HG02610 (cell line): ENCODE measurements around the gene CNPY2.
"Not testable (repeated sequence)": the region's sequence is repeated elsewhere in the genome, so short reads cannot be mapped to it uniquely, and the experiment has no call there.

Experiments
- ATAC-seq: cut with Tn5 transposase; IDR thresholded peaks from one replicate; pipeline ENCODE4 v1.9.1; 2021; ENCODE audit warnings: mild to moderate bottlenecking, moderate library complexity; ENCODE audit not compliant: unreplicated experiment

CNPY2 gene

DNA sequence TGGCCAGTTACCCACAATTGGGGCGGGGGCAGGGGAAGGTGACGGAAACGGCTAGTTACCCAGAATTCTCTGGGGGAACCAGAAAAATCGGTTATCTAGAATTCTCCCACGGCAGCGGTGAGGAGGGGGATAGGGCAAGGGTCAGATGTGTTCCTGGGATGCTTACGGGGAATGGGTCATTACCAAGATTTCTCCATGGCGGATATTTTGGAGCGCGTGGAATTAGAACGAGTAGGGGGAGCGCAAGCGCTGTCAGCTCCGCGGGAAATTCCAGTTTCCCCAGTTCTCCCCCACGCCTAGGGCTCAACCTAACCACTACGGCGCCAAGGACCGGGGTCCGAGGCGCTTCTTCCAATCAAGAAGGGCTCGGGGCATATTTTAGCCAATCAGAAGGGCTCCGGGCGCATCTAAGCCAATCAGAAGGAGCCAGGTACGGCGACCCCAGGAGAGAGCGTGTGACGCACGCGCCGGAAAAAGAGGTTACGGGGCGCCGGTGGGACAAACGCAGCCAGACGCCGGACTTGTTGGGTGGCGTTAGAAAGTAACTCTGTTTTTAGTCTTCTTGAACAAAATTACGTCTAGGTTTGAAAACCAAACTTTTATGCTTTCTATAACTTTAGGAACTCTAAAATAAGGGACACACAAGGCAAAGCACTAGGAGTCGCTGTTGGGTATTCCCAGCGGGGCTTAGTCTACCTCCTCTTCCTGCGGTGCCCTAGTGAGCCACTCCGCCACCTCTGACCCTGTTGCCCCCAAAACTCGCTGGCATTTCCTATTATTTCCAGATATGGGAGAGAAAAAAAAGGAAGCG, 18.1 kb upstream of the CNPY2 start, which contains the start of gene PAN2:
Gene PAN2 (minus strand): TSS at position 322 of the 811 bp plus-strand sequence. CDS start 906 bp downstream, outside the sequence.
- ATAC-seq, result peak; percentile 89

- no peak for ATAC-seq
Measured at GRCh38 chr12:56333197-56333678, 17.4 kb upstream of the CNPY2 start.

- ATAC-seq, result no peak
Measured at GRCh38 chr12:56332512-56333196, 16.9 kb upstream of the CNPY2 start.

DNA sequence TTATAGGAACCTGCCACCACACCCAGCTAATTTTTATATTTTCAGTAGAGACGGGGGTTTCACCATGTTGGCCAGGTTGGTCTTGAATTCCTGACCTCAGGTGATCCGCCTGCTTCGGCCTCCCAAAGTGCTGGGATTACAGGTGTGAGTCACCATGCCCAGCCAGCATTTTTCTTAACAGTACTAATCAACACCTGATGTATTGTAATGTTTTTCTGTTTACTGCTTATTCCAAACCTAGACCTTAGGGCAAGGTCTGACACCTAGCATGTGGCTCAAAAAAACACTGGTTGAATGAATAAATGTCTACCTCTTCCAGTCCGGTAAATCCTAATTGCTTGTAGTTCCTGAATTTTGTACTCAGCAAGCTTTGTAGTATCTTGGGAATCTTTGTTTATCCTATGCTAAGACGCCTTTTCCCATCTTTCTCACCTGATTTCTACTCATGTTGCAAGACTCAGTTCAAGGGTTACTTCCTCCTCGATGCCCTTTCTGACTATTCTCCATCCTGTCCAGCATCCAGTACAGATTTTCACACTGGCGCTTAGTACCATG, 15.2 kb upstream of the CNPY2 start:
- no peak for ATAC-seq

DNA sequence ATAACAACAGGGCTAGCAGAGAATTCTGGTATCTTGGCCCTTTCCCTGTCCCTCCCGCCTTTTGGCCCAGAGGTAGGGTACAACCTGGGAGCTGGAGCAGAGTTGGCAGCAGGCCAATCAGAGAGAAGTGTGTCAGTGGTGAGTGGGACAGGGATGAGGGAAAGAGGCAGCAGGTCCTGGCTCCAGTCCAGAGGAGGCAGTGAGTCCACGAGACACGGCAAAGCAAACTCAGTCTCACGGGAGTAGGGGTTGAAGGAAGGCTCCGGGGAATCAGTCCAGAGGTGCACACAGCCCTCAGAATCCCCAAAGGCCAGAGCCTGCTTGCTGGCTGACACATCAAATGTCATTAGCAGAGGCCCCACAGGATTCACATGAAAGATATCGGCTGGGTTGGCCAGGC, 10.7 kb upstream of the CNPY2 start:
- no peak for ATAC-seq

DNA sequence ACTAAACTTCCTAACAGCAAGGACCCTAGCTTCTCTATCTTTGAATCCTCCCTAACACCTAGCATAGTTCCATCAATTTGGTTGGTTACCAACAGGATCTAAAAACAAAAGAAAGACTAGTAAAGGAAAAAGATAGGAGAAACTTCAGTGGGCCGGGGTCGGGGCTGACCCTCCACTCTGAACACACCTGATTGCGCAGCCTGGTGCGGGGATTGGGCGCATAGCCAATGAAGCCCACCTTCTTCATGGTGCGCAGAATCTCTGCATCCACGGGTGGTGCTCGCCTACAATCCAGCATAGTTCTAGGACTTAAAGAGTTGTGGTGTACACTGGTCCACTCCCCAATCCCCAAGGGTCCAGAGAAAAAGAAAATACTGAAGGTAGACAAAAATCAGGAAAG, 10.3 kb upstream of the CNPY2 start:
- no peak for ATAC-seq

DNA sequence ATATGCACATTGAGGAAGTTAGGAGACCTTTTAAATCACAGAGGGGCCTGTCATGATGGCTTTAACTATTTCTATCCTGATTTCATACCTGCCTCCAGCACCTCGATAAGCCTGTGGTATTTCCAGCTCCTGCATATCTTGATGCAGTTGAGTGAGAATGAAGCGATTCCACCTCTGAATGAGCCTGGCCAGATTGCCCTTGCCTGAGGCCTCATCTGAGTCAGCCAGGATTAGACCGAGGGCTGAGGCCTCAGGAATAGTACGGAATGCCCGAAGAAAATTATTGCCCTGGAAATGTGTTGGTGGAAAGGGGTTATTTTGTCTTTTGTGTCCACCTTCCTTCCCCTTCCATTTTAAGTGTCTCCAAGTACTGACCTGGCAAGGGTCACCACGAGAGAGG, 8.4 kb upstream of the CNPY2 start:
- ATAC-seq, result no peak

GRCh38 chr12:56321610-56322009, 5.8 kb upstream of the CNPY2 start:
- not testable (repeated sequence) for ATAC-seq

- no peak for ATAC-seq
Measured at GRCh38 chr12:56321027-56321426, 5.2 kb upstream of the CNPY2 start.

DNA sequence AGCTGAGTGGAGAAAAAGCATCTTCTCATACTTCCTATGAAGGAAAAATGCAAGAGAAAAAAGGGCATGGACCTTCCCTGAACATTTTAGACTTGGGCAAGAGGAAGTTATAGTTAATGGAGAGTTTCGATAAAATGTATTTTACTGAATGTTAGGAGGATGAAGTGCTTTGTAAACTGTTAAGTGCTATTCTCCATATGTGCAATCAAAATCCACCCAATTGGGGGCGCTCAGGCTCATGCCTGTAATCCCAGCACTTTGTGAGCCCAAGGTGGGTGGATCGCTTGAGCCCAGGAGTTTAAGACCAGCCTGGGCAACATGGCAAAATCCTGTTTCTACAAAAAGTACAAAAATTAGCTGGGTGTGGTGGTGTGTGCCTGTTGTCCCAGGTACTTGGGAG, 1.9 kb upstream of the CNPY2 start:
- no peak for ATAC-seq

DNA sequence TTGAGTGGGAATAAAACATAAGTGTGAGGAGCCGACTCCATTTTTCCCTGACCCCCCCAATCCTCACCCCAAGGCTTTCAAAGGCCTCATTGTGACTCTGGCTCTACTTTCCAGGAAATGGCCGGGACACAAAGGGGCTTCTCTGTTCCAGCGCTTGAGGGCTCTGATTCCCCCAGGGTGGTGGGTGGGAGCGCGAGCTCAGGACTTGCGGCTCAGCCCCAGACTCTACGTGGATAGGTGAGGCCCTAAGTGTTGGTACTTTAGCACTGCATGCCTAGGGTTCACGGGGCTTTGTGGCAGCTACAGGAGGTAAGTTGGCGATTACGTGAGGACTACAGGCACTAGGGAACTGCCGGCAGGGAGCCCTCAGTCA, 553 bp downstream of the CNPY2 start:
- no peak for ATAC-seq

- no peak for ATAC-seq
Measured at GRCh38 chr12:56311003-56311402, 4.8 kb downstream of the CNPY2 start.

DNA sequence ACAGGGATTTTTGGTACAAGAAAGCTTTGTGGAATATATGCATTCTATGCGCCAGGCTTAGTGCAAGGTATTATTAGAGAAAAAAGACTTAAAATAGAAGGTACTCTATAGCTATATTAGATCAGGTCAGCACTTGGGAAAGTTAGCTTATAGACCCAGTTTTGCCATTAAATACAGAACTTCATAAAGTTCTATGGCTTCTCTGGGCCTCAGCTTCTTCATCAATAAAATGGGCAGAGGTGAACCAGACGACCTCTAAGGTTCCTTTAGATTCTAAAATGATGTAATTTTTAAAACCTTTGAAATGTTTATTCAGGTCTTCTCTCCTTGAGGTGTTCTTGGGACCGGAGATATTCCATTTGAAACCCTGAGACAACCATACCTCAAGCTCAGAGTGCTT, 7.1 kb downstream of the CNPY2 start:
- ATAC-seq, result no peak

DNA sequence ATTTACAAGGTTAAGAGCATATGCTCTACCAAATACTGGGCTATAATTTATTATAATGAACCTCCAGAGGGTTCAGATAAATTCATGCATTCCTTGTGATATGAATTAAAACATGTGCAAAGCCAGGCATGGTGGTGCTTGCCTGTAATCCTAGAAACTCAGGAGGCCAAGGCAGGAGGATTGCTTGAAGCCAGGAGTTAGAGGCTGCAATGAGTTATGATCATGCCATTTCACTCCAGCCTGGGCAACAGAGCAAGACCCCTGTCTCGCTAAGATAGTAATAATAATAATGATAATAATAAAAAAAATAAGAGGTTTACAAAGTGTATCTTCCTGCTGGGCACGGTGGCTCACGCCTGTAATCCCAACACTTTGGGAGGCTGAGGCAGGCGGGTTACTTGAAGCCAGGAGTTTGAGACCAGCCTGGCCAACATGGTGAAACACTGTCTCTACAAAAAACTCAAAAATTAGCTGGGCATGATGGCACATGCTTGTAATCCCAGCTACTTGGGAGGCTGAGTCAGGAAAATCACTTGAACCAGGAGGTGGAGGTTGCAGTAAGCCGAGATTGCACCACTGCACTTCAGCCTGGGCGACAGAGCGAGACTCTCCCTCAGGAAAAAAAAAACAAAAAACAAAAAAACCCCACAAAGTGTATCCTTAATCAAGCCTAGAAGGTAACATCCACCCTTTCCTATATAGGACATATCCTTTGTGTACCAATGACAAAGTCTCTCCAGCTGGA, 8.4 kb downstream of the CNPY2 start:
- no peak for ATAC-seq

- ATAC-seq, result no peak
Measured at GRCh38 chr12:56304872-56305590, 10.8 kb downstream of the CNPY2 start.

GRCh38 chr12:56304276-56304675, 11.5 kb downstream of the CNPY2 start:
- ATAC-seq, result no peak

- ATAC-seq, result no peak
Measured at GRCh38 chr12:56300644-56301464, 14.9 kb downstream of the CNPY2 start.

DNA sequence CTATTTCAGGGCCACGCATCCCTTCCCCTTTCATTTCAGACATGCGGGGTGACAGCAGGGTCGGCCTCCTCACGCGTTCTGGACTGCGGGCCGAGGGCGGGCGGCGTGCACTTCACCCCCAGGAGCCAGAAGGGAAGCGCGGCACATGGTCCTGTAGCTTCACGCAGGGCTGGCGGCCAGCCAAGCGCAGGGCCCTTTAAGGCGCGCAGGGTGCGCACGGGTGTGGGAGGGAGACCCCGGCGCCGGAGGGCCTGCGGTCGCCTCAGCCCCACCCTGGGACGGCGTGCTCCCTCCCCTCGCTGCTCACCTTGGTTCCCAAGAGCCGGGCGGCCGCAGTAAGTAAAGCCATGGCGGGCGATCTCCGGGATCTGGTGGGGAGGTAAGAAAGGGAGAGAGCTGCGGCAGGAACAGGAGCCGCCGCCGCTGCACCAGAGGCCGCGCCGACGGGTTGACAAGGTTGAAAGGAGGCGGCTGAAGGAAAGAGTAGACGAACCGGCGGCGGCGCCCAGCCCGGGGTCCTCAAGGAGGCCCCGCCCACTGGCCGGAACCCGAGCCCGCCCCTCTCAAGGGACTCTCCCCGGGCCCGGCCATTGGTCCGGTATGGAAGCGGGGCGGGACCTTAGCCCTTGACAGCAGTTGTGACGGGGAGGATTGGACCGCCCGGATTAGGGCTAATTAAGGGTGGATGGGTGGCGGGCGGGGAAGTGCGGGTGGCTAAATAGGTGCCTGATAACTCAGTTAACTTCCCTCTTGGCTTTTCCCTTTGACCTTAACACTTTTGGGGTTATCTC, 15.7 kb downstream of the CNPY2 start, which contains the start of gene CS:
Gene CS (minus strand): TSS at position 478 of the 791 bp plus-strand sequence. CDS start 129 bp downstream, at position 349.
- ATAC-seq, result peak; percentile 94
